MM.1S (cell line): Measurements from ENCODE around the gene SIL1.

Source experiments
- DNase-seq: peaks from one replicate; pipeline ENCODE4 v3.0.0-alpha.2; 2015
- H2AFZ ChIP-seq: fragments of 300-600 bp; sonication (generic); 2 replicates; pipeline ENCODE4 v1.6.0; 2016; ENCODE audit warnings: antibody characterized with exemption, low read length
- H3F3A ChIP-seq: fragments of 300-600 bp; sonication (generic); 2 replicates; pipeline ENCODE4 v1.6.1; 2016; ENCODE audit warnings: mild to moderate bottlenecking, antibody characterized with exemption, low read length, moderate library complexity, mixed read lengths; ENCODE audit not compliant: insufficient read depth
- H3K27ac ChIP-seq: fragments of 300-600 bp; sonication (generic); 2 replicates; pipeline ENCODE4 v1.5.1; 2016; ENCODE audit warnings: mild to moderate bottlenecking, low read length
- H3K27me3 ChIP-seq: fragments of 300-600 bp; sonication (generic); replicated peaks from 2 replicates; pipeline ENCODE4 v1.6.0; 2016; ENCODE audit warnings: low read length; ENCODE audit not compliant: insufficient read depth
- H3K36me3 ChIP-seq: fragments of 300-600 bp; sonication (generic); replicated peaks from 2 replicates; pipeline ENCODE4 v1.6.1; 2016; ENCODE audit warnings: mild to moderate bottlenecking, low read length, mixed read lengths; ENCODE audit not compliant: insufficient read depth
- H3K4me1 ChIP-seq: fragments of 300-600 bp; sonication (generic); 2 replicates; pipeline ENCODE4 v1.6.1; 2016; ENCODE audit warnings: low read length, mixed read lengths
- H3K4me2 ChIP-seq: fragments of 300-600 bp; sonication (generic); 2 replicates; pipeline ENCODE4 v1.6.0; 2016; ENCODE audit warnings: low read depth, low read length
- H3K4me3 ChIP-seq: fragments of 300-600 bp; sonication (generic); 2 replicates; pipeline ENCODE4 v1.5.1; 2016; ENCODE audit warnings: low read length, mixed read lengths
- H3K79me2 ChIP-seq: fragments of 300-600 bp; sonication (generic); 2 replicates; pipeline ENCODE4 v1.6.1; 2016; ENCODE audit warnings: mixed run types, low read length, mixed read lengths
- H3K9ac ChIP-seq: fragments of 300-600 bp; sonication (generic); 2 replicates; pipeline ENCODE4 v1.6.1; 2016; ENCODE audit warnings: low read length, mixed read lengths
- H3K9me2 ChIP-seq: fragments of 300-600 bp; sonication (generic); replicated peaks from 2 replicates; pipeline ENCODE4 v1.6.1; 2016; ENCODE audit warnings: mild to moderate bottlenecking, low read length, mixed read lengths; ENCODE audit not compliant: insufficient read depth
- H3K9me3 ChIP-seq: fragments of 300-600 bp; sonication (generic); replicated peaks from 2 replicates; pipeline ENCODE4 v1.6.1; 2016; ENCODE audit warnings: mild to moderate bottlenecking, low read length, mixed read lengths; ENCODE audit not compliant: insufficient read depth
- H4K20me1 ChIP-seq: fragments of 300-600 bp; sonication (generic); 2 replicates; pipeline ENCODE4 v1.6.1; 2016; ENCODE audit warnings: mild to moderate bottlenecking, low read length, moderate library complexity, mixed read lengths; ENCODE audit not compliant: insufficient read depth
- CTCF ChIP-seq: fragments of 300-600 bp; sonication (generic); IDR thresholded peaks from 2 replicates; pipeline ENCODE4 v1.5.1; 2016; ENCODE audit warnings: antibody characterized with exemption, low read length, mixed read lengths
- EZH2 ChIP-seq: fragments of 300-600 bp; sonication (generic); optimal IDR thresholded peaks from 2 replicates; pipeline ENCODE3; 2017; ENCODE audit warnings: low read depth, mild to moderate bottlenecking, antibody characterized with exemption, low read length, mixed read lengths
- EZH2phosphoT487 ChIP-seq: fragments of 300-600 bp; sonication (generic); IDR thresholded peaks from 2 replicates; pipeline ENCODE4 v1.6.1; 2018; ENCODE audit warnings: antibody characterized with exemption, low read length

SIL1 gene

GRCh38 chr5:138934971-138935370 is 263.2 kb downstream of the SIL1 start:
- Histone ChIP-seq H3K27me3 (no peaks in the 10 kb centered on the region), H3K4me3 (no peak overlapping the region), H3K9me3 (no peaks in the 10 kb centered on the region), H3K4me2 (no peak overlapping the region), H3K79me2 (no peaks in the 10 kb centered on the region), H2AFZ (no peak overlapping the region), H3K27ac (no peak overlapping the region), H3K9me2 (no peaks in the 10 kb centered on the region; the same call in 1 of the 2 replicates), H3K4me1 (peaks cover 4% of the 10 kb centered on the region; the same call in 1 of the 2 replicates), H3K36me3 (no peaks in the 10 kb centered on the region; the same call in none of the 2 replicates), H4K20me1 (no peaks in the 10 kb centered on the region), H3K9ac (no peak overlapping the region), H3F3A (no peaks in the 10 kb centered on the region)
- TF ChIP-seq CTCF: no peak
- no peak for TF ChIP-seq EZH2
- TF ChIP-seq EZH2phosphoT487: no peak
- DNase-seq: no peak

DNA sequence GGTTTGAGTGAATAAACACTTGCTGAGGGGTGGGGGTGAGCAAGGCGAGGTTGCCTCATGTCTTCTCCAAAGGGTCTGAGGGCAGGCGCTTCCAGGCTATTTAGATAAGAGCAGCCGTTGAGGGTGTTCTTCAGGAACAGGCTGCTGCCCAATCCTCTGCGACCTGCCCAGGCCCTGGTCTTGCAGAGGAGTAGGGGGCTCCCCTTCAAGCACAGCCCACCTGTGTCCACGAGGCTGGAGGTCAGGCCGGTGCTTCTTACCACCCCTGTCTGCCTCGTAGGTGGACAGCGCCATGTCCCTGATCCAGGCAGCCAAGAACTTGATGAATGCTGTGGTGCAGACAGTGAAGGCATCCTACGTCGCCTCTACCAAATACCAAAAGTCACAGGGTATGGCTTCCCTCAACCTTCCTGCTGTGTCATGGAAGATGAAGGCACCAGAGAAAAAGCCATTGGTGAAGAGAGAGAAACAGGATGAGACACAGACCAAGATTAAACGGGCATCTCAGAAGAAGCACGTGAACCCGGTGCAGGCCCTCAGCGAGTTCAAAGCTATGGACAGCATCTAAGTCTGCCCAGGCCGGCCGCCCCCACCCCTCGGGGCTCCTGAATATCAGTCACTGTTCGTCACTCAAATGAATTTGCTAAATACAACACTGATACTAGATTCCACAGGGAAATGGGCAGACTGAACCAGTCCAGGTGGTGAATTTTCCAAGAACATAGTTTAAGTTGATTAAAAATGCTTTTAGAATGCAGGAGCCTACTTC is 264.5 kb downstream of the SIL1 start:
- Histone ChIP-seq H3K4me3 (no peak overlapping the region), H3K27ac (no peak overlapping the region), H3K9ac (no peak overlapping the region), H3K36me3 (no peaks in the 10 kb centered on the region; the same call in none of the 2 replicates), H3K27me3 (no peaks in the 10 kb centered on the region), H3K4me1 (peaks cover 3% of the 10 kb centered on the region; the same call in 1 of the 2 replicates), H4K20me1 (no peaks in the 10 kb centered on the region), H3F3A (no peaks in the 10 kb centered on the region), H3K4me2 (no peak overlapping the region), H3K9me3 (no peaks in the 10 kb centered on the region), H3K9me2 (no peaks in the 10 kb centered on the region; the same call in 1 of the 2 replicates), H3K79me2 (no peaks in the 10 kb centered on the region), H2AFZ (no peak overlapping the region)
- TF ChIP-seq EZH2phosphoT487 (no peak), EZH2 (no peak), CTCF (no peak)
- no peak for DNase-seq

DNA sequence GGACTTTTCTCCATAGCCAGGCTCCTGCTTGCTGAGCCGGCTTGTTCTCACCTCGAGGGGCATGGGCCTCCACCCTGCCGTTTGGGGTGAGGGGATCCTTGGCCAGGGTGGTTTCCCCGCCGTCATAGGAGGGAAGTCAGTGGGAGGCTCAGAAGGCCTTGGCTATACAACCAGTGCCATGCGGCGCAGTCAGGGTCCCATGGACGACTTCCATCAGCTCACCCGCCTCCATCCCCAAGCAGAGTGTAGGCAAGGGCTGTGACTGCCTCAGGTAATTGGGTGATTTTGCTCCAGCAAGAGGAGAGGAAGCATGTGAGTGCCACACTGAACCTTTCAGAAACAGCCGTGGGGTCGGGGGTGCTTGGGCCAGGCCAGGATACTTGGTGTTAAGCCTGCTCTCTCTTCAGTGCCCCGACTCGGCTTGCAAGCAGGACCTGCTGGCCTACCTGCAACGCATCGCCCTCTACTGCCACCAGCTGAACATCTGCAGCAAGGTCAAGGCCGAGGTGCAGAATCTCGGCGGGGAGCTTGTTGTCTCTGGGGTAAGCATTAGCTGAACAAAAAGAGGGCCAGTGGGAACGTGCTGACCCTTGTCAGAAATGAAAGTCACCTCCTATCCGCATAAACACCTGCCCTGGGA is 265.9 kb downstream of the SIL1 start:
- Histone ChIP-seq H2AFZ (no peak overlapping the region), H3K4me2 (no peak overlapping the region), H3K27me3 (no peaks in the 10 kb centered on the region), H3K79me2 (no peaks in the 10 kb centered on the region), H3K9ac (no peak overlapping the region), H3K4me1 (no peaks in the 10 kb centered on the region), H3K9me2 (no peaks in the 10 kb centered on the region), H4K20me1 (no peaks in the 10 kb centered on the region), H3K27ac (no peak overlapping the region), H3K9me3 (no peaks in the 10 kb centered on the region), H3K36me3 (no peaks in the 10 kb centered on the region; the same call in none of the 2 replicates), H3F3A (no peaks in the 10 kb centered on the region), H3K4me3 (no peak overlapping the region)
- TF ChIP-seq CTCF: no peak
- TF ChIP-seq EZH2phosphoT487: no peak
- no peak for TF ChIP-seq EZH2
- no peak for DNase-seq
